Mesothelial cell of epicardium (in vitro differentiated cells): Measurements from ENCODE around the gene DOLPP1. TPM values are rescaled to one million over a fixed set of nuclear protein-coding genes. Genes with fewer than 3 reads are reported as not detected.
"Not testable (repeated sequence)": the region's sequence is repeated elsewhere in the genome, so short reads cannot be mapped to it uniquely, and the experiment has no call there.

Experiments used
- DNase-seq, 2 experiments: peaks; one replicate each; pipeline ENCODE4 v3.0.0; 2021; ENCODE audit warnings: low spot score in 2 of 2; ENCODE audit not compliant: unreplicated experiment in 2 of 2
- H3K27ac Mint-ChIP-seq: 2 replicates; pipeline ENCODE4 v1.8.0; 2021; ENCODE audit warnings: mixed read lengths
- H3K27me3 Mint-ChIP-seq: 2 replicates; pipeline ENCODE4 v1.8.0; 2021; ENCODE audit warnings: low read depth, mixed read lengths
- H3K36me3 Mint-ChIP-seq: 2 replicates; pipeline ENCODE4 v1.8.0; 2021; ENCODE audit warnings: mixed read lengths
- H3K4me1 Mint-ChIP-seq: 2 replicates; pipeline ENCODE4 v1.8.0; 2021; ENCODE audit warnings: mixed read lengths
- H3K4me3 Mint-ChIP-seq: 2 replicates; pipeline ENCODE4 v1.8.0; 2021; ENCODE audit warnings: mild to moderate bottlenecking, moderate library complexity, mixed read lengths
- H3K9me3 Mint-ChIP-seq: 2 replicates; pipeline ENCODE4 v1.8.0; 2021; ENCODE audit warnings: mixed read lengths
- total RNA-seq: library from RNA; stranded (reverse); gene quantifications from 3 replicates; pipeline ENCODE4 v1.2.1, GENCODE V29; 2021
- TF ChIP-seq, protein P1 (sequence below): fragments of 200-600 bp; sonication (generic); IDR thresholded peaks from one replicate; pipeline ENCODE4 v1.5.0; 2021; ENCODE audit warnings: antibody characterized with exemption; ENCODE audit not compliant: unreplicated experiment

The DOLPP1 gene, protein sequence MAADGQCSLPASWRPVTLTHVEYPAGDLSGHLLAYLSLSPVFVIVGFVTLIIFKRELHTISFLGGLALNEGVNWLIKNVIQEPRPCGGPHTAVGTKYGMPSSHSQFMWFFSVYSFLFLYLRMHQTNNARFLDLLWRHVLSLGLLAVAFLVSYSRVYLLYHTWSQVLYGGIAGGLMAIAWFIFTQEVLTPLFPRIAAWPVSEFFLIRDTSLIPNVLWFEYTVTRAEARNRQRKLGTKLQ
- total RNA-seq = 16.9 to 21.5 TPM (median 20.0 TPM) in 3 replicates

DNA sequence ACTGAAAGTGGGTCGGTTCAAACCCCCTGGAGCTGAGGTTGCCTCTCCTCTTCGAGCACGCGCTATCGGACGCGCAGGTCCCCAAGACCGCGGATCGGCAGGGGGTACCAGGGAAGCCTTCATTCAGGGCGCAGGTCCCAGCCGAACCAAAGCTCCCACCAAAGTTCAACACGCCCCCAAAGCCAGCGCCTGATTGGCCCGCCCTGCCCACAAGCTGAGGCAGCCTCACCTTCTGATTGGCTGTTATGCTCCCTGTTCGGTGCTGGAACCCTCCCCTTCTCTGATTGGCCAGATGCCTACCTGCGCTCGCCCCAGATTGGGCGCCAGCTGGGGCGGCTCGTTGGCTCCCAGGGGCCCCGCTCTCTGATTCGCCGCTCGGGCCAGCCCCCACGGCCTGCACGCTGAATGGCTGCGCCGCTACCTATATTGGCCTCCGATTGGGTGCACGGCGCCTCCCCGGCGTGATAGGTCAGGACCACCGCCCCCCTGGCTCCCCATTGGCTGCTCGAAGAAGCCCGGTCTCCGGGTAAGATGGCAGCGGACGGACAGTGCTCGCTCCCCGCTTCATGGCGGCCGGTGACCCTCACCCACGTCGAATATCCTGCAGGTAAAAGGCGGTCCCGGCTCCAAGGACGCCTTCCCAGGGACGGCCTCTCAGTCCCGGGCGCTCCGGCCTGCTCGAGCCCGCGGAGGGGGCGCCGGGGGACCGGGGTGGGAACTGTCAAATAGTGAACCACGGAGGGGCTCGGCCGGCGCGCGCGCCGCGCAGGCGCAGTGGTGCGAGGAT is at the start of gene DOLPP1:
TSS of gene DOLPP1 (plus strand) at position 511 of the 787 bp plus-strand sequence. CDS start at position 532, 21 bp downstream.
- Mint-ChIP-seq H3K27ac (peak within 1 kb of the TSS; percentile 78), H3K9me3 (no peaks in the 10 kb centered on the region), H3K27me3 (no peaks in the 10 kb centered on the region), H3K4me1 (peaks cover 19% of the 10 kb centered on the region), H3K4me3 (peak within 1 kb of the TSS; percentile 85), H3K36me3 (no peaks in the 10 kb centered on the region)
- peak; percentile 98 for DNase-seq
- TF ChIP-seq, protein P1, sequence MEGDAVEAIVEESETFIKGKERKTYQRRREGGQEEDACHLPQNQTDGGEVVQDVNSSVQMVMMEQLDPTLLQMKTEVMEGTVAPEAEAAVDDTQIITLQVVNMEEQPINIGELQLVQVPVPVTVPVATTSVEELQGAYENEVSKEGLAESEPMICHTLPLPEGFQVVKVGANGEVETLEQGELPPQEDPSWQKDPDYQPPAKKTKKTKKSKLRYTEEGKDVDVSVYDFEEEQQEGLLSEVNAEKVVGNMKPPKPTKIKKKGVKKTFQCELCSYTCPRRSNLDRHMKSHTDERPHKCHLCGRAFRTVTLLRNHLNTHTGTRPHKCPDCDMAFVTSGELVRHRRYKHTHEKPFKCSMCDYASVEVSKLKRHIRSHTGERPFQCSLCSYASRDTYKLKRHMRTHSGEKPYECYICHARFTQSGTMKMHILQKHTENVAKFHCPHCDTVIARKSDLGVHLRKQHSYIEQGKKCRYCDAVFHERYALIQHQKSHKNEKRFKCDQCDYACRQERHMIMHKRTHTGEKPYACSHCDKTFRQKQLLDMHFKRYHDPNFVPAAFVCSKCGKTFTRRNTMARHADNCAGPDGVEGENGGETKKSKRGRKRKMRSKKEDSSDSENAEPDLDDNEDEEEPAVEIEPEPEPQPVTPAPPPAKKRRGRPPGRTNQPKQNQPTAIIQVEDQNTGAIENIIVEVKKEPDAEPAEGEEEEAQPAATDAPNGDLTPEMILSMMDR = no peak

DNA sequence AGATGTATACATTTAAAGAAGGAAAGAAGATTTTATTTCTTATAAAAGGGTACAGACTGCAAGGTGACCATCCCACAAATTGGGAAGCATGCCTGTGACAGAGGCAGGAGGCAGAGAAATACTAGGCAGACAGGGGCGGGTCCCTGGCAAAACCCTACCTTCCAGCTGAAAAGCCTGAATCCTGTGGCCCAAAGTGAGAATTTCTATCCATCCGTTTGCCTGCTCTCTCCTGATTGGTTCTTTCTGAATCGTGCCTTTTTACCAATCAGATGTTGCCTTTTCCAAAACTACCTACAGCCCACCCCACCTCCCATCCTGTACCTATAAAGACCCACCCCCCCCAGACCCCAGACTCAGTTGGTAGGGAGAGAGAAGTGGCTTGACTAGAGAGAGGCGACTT is 49.4 kb upstream of the DOLPP1 start:
- H3K4me3 Mint-ChIP-seq = no peak overlapping the region
- TF ChIP-seq, protein P1 = no peak
- H3K36me3 Mint-ChIP-seq = no peaks in the 10 kb centered on the region
- H3K27me3 Mint-ChIP-seq = no peaks in the 10 kb centered on the region
- H3K9me3 Mint-ChIP-seq = no peaks in the 10 kb centered on the region
- H3K4me1 Mint-ChIP-seq = peaks cover 20% of the 10 kb centered on the region
- no peak overlapping the region for H3K27ac Mint-ChIP-seq
- DNase-seq = no peak

DNA sequence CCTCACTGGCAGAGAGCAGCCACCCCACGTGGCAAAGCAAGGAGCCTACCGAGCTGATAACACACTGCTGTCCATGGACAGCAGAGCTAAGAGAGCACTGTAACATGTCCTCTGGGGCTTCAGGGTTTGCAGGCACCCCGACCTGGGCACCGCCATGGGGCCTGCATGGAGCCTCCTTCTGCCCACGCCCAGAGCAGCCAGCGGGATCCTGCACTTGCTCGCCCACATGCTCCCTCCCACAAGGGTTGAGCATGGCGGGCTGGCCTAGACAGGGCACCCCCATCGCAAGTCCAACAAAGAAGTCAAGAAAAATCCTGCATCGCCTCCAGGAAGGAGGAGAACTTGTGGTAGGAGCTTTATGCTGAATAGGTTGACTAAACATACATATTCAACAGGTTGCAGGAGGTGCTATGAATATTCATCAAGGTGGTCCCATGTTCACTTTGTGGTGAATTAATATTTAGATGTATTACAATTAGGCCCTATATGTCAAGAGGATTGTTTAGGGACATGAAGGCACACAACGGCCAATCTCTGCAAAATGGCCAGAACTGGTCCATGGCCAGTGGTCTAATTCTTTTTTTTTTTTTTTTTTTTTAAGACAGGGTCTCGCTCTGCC is 48.3 kb upstream of the DOLPP1 start:
- peaks cover 23% of the 10 kb centered on the region for H3K4me1 Mint-ChIP-seq
- H3K27ac Mint-ChIP-seq = no peak overlapping the region
- H3K9me3 Mint-ChIP-seq = no peaks in the 10 kb centered on the region
- no peak for DNase-seq
- TF ChIP-seq, protein P1 = no peak
- H3K4me3 Mint-ChIP-seq = no peak overlapping the region
- H3K27me3 Mint-ChIP-seq = no peaks in the 10 kb centered on the region
- H3K36me3 Mint-ChIP-seq = no peaks in the 10 kb centered on the region

DNA sequence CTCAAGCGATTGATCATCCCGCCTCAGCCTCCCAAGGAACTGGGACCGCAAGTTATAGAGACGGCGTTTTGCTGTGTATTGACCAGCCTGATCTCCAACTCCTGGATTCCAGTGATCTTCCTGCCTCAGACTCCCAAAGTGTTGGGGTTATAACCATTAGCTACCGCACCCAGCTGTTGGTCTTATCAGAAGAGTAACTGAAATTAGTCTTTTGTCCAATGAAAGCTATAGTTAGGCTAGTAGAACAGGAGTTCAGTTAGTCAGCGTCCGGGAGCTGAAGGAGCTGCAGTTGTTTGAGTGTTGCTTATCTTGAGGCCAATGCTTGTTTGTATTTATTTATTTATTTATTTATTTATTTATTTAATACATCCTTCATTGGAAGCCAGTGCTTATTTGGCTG is 47.7 kb upstream of the DOLPP1 start:
- H3K9me3 Mint-ChIP-seq = no peaks in the 10 kb centered on the region
- peaks cover 28% of the 10 kb centered on the region for H3K4me1 Mint-ChIP-seq

DNA sequence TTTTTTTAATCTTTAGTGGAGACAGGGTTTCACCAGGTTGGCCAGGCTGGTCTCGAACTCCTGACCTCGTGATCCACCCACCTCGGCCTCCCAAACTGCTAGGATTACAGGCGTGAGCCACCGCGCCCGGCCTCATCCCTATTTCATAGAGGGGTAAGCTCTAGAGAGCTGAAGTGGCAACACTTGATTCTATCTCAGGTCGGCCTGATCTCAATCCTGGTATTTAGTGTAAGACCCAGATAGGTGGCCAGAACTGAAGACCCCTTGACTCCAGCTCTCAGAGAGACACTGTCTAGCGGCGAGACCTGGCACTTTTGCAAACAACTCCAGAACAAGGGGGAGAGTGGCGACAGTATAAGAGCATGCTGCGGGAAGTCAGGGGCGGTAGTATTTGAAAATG is 45.1 kb upstream of the DOLPP1 start:
- peak overlapping the region; percentile 93 for H3K4me3 Mint-ChIP-seq
- H3K9me3 Mint-ChIP-seq, H3K36me3 Mint-ChIP-seq, DNase-seq, H3K27me3 Mint-ChIP-seq: not testable (repeated sequence)
- peaks cover 24% of the 10 kb centered on the region for H3K4me1 Mint-ChIP-seq
- peak overlapping the region; percentile 90 for H3K27ac Mint-ChIP-seq

More for the DNA sequence above, 47.7 kb upstream of the DOLPP1 start:
- H3K4me3 Mint-ChIP-seq = no peak overlapping the region
- H3K36me3 Mint-ChIP-seq = no peaks in the 10 kb centered on the region
- no peaks in the 10 kb centered on the region for H3K27me3 Mint-ChIP-seq
- TF ChIP-seq, protein P1 = no peak
- no peak overlapping the region for H3K27ac Mint-ChIP-seq
- no peak for DNase-seq
